Adrenal gland (tissue), 12 donors: Measurements from ENCODE around the gene CDC27. TPM values are rescaled to one million over a fixed set of nuclear protein-coding genes. Genes with fewer than 3 reads are reported as not detected.
A peak's percentile ranks its signal among the peaks of the same experiment; 100 is the strongest.
"Not testable (repeated sequence)": the region's sequence is repeated elsewhere in the genome, so short reads cannot be mapped to it uniquely, and the experiment has no call there.

Experiments
- DNase-seq, 7 donors: peaks; one replicate each; pipeline ENCODE4 v3.0.0-alpha.2; 2019 to 2020
- H3K27ac ChIP-seq, 5 donors: fragments of 200-600 bp; sonication (generic) in 4 of 5; 1 replicate in 3 of 5; 2 replicates in 2 of 5; pipeline versions ENCODE4 v1.5.1 to v1.8.0; 2016 to 2020; ENCODE audit warnings: mild to moderate bottlenecking in 1 of 5
- H3K27me3 ChIP-seq: fragments of 200-600 bp; 2 replicates; pipeline ENCODE4 v1.8.0; 2021
- H3K36me3 ChIP-seq, 2 donors: fragments of 200-600 bp; replicated peaks in 1 of 2; 1 replicate in 1 of 2; 2 replicates in 1 of 2; pipeline versions ENCODE4 v1.5.1 to v1.8.0; 2018 to 2022
- H3K4me1 ChIP-seq, 2 donors: fragments of 200-600 bp; replicated peaks in 1 of 2; 1 replicate in 1 of 2; 2 replicates in 1 of 2; pipeline versions ENCODE4 v1.5.1 to v1.8.0; 2018 to 2021
- H3K4me3 ChIP-seq, 4 donors: fragments of 200-600 bp; sonication (generic) in 3 of 4; one replicate each; pipeline ENCODE4 v1.5.1; 2016 to 2018
- H3K9me3 ChIP-seq, 3 donors: fragments of 200-600 bp; sonication (generic) in 1 of 3; replicated peaks in 1 of 3; 1 replicate in 2 of 3; 2 replicates in 1 of 3; pipeline versions ENCODE4 v1.5.1 to v1.8.0; 2016 to 2021
- CTCF ChIP-seq, 6 experiments: fragments of 450-650 bp in 4 of 6; fragments of 200-600 bp in 2 of 6; sonication (generic) in 1 of 6; IDR thresholded peaks; 1 replicate in 5 of 6; 2 replicates in 1 of 6; pipeline versions ENCODE4 v1.5.1 to v1.8.0; 2016 to 2021; ENCODE audit warnings: antibody characterized with exemption in 6 of 6, mild to moderate bottlenecking in 2 of 6, moderate library complexity in 1 of 6
- POLR2A ChIP-seq, 2 donors: fragments of 450-650 bp; IDR thresholded peaks; one replicate each; pipeline ENCODE4 v1.6.1; 2017; ENCODE audit warnings: antibody characterized with exemption in 2 of 2, mild to moderate bottlenecking in 2 of 2, moderate library complexity in 1 of 2
- WGBS, 4 donors: extraction: QIAGEN DNeasy Blood & Tissue Kit in 2 of 4; methylation state at CpG; one replicate each; pipeline versions ENCODE4 v1.1.5 to v1.1.7; 2013 to 2017; 5-methylcytosine and 5-hydroxymethylcytosine counted together
- intact Hi-C, 2 donors: fragments of 100-400 bp; cut with DNase I; formaldehyde crosslinking; loops; one replicate each; pipeline versions ENCODE4 v1.14.1 to v1.15.0; 2022 to 2023
- polyA plus RNA-seq, 3 donors: library from polyadenylated mRNA; stranded (reverse); fragments of 200-250 nt in 2 of 3; fragments of 350-450 nt in 1 of 3; fragmentation: Illumina TruSeq in 1 of 3; extraction: RNeasy Lipid Tissue Mini Kit (QIAGEN cat#74804) in 1 of 3; gene quantifications; one replicate each; pipeline ENCODE4 v1.2.3, GENCODE V29; 2013 to 2014
- total RNA-seq, 9 donors: library from RNA; depleted of rRNA in 4 of 9; stranded (reverse); fragments of >200 nt in 4 of 9; fragments of 120-200 nt in 1 of 9; fragmentation: NEBNext Ultra II Directional in 1 of 9; extraction: Animal tissue kit (Norgen Biotek cat#: 25700) in 1 of 9; gene quantifications; one replicate each; pipeline versions ENCODE4 v1.1.0 to v1.2.4, GENCODE V29; 2013 to 2023
- donor health status: healthy with polysubstance abuse.
- donor health status: Bipolar disorder and iron deficiency.
- donor health status: DM: yes; HTN: yes; CAD: no.
- donor health status: DM: no; HTN: no; CAD: no.
- donor health status: DM: no; HTN: no; CAD: no.
- donor health status: DM: yes; HTN: yes; CAD: no.

Gene CDC27
- total and polyA plus RNA-seq, 12 donors: 13.5 to 153 (median 73.2) TPM

GRCh38 chr17:47145351-47145750 lies 43.7 kb downstream of the CDC27 start:
- no peaks in the 10 kb centered on the region for H3K9me3 ChIP-seq
- WGBS, 4 donors: 64 to 77% (median 73%) methylated on average over 5 to 6 of the region's 6 CpGs
- no peak for DNase-seq
- H3K27ac ChIP-seq: no peak overlapping the region
- no peak for TF ChIP-seq POLR2A (IDR thresholded peaks at IDR 0.05)
- no peak for TF ChIP-seq CTCF (IDR thresholded peaks at IDR 0.05)
- H3K27me3 ChIP-seq: no peaks in the 10 kb centered on the region
- no peak overlapping the region for H3K4me3 ChIP-seq
- intact Hi-C loops: no loop called here
- H3K36me3 ChIP-seq: peaks cover 0 to 57% of the 10 kb centered on the region in 2 donors
- no peaks in the 10 kb centered on the region for H3K4me1 ChIP-seq

GRCh38 chr17:47135235-47135634 lies 53.9 kb downstream of the CDC27 start:
- no peaks in the 10 kb centered on the region for H3K4me1 ChIP-seq
- DNase-seq: no peak
- no peak overlapping the region for H3K27ac ChIP-seq
- H3K4me3 ChIP-seq: no peak overlapping the region
- no peaks in the 10 kb centered on the region for H3K27me3 ChIP-seq
- intact Hi-C loops: no loop called here
- WGBS, 4 donors: 93 to 98% (median 96%) methylated on average over 1 of the region's 1 CpG
- peaks cover 0 to 53% of the 10 kb centered on the region in 2 donors for H3K36me3 ChIP-seq
- no peaks in the 10 kb centered on the region for H3K9me3 ChIP-seq
- TF ChIP-seq CTCF (IDR thresholded peaks at IDR 0.05): no peak
- TF ChIP-seq POLR2A (IDR thresholded peaks at IDR 0.05): no peak

GRCh38 chr17:47134354-47134753 lies 54.7 kb downstream of the CDC27 start:
- H3K27me3 ChIP-seq, DNase-seq, H3K27ac ChIP-seq, H3K4me3 ChIP-seq, H3K9me3 ChIP-seq, H3K4me1 ChIP-seq, intact Hi-C loops: not testable (repeated sequence)
- WGBS, 4 donors: 82 to 97% (median 90%) methylated on average over 5 of the region's 5 CpGs
- H3K36me3 ChIP-seq: peaks cover 0 to 49% of the 10 kb centered on the region in 2 donors

- Histone ChIP-seq H3K9me3 (no peaks in the 10 kb centered on the region), H3K4me3 (no peak overlapping the region), H3K27me3 (no peaks in the 10 kb centered on the region), H3K27ac (no peak overlapping the region), H3K36me3 (peaks cover 0 to 51% of the 10 kb centered on the region in 2 donors), H3K4me1 (no peaks in the 10 kb centered on the region)
- intact Hi-C loops: no loop called here
- TF ChIP-seq CTCF (IDR thresholded peaks at IDR 0.05) (no peak), POLR2A (IDR thresholded peaks at IDR 0.05) (no peak)
- peak in 5 of 7 donors; percentile 50 to 70 (median 58) for DNase-seq
- WGBS, 4 donors: 55 to 81% (median 70%) methylated on average over 3 of the region's 3 CpGs
Measured at GRCh38 chr17:47131761-47132160, 57.3 kb downstream of the CDC27 start.

GRCh38 chr17:47126835-47127234 lies 62.3 kb downstream of the CDC27 start:
- 83 to 98% (median 96%) methylated on average over 3 of the region's 3 CpGs for WGBS, 4 donors
- H3K4me1 ChIP-seq, H3K27me3 ChIP-seq, H3K27ac ChIP-seq, H3K4me3 ChIP-seq, H3K9me3 ChIP-seq, intact Hi-C loops, DNase-seq: not testable (repeated sequence)
- peaks cover 0 to 45% of the 10 kb centered on the region in 2 donors for H3K36me3 ChIP-seq

DNA sequence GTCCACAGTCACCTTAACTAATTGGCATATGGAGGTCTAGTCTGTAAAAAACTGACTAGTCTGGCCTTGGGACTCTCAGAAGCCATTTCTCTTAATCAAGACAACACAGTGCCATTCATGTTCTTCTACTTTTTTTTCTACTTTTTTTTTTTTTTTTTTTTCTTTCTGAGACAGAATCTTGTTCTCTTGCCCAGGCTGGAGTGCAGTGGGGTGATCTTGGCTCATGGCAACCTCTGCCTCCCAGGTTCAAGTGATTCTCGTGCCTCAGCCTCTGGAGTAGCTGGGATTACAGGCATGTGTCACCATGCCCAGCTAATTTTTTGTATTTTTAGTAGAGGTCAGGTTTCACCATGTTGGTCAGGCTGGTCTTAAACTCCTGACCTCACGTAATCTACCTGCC lies 65.8 kb downstream of the CDC27 start:
- Histone ChIP-seq H3K4me1 (peaks cover 5 to 17% of the 10 kb centered on the region in 2 donors), H3K27ac (peak overlapping the region in 3 of 5 donors; percentile 14 to 50 (median 49)), H3K36me3 (peaks cover 0 to 36% of the 10 kb centered on the region in 2 donors)
- H3K9me3 ChIP-seq, H3K27me3 ChIP-seq, intact Hi-C loops, H3K4me3 ChIP-seq: not testable (repeated sequence)
- DNase-seq: peak in 3 of 7 donors; percentile 48 to 71 (median 65)
- WGBS, 4 donors: 69 to 82% (median 70%) methylated on average over 2 of the region's 2 CpGs
